Panc1 (cell line): ENCODE data around the gene EML1. TPM values are rescaled to one million over a fixed set of nuclear protein-coding genes. Genes with fewer than 3 reads are reported as not detected.

ENCODE experiments used
- ATAC-seq: fragments of 200-7000 bp; cut with Tn5 transposase; 2 replicates; pipeline ENCODE4 v1.9.1; 2020; ENCODE audit warnings: mild to moderate bottlenecking, moderate library complexity
- BruUV-seq: library from RNA; stranded (reverse); fragments of 400-500 nt; replicated peaks from 2 replicates; lab custom pipeline; 2021; lab: Mats Ljungman, UMichigan
- CTCF ChIA-PET: fragments of 300-600 bp; sonication (Branson Sonifier 250); formaldehyde crosslinking; loops from one replicate; lab custom pipeline; 2022; ENCODE audit warnings: antibody characterized with exemption; lab: Charles Lee
- POLR2A ChIA-PET: fragments of 300-600 bp; sonication (Branson Sonifier 250); formaldehyde crosslinking; loops from one replicate; lab custom pipeline; 2022; ENCODE audit warnings: antibody characterized with exemption; lab: Charles Lee
- DNase-seq: peaks from one replicate; pipeline ENCODE4 v3.0.0-alpha.2; 2010; ENCODE audit warnings: low read depth, low spot score
- H3K27ac ChIP-seq: 2 replicates; pipeline ENCODE4 v1.5.1; 2011; ENCODE audit warnings: mild to moderate bottlenecking, low read length, inconsistent platforms
- H3K27me3 ChIP-seq: fragments of 200-500 bp; sonication (Bioruptor generic); 2 replicates; pipeline ENCODE4 v1.6.0; 2014; ENCODE audit warnings: low read length, inconsistent platforms; ENCODE audit not compliant: control insufficient read depth, insufficient read depth
- H3K36me3 ChIP-seq: fragments of 200-500 bp; sonication (Bioruptor generic); 2 replicates; pipeline ENCODE4 v1.5.1; 2014; ENCODE audit warnings: inconsistent platforms, mild to moderate bottlenecking, low read length, moderate library complexity; ENCODE audit not compliant: control insufficient read depth, insufficient read depth
- H3K4me1 ChIP-seq: 2 replicates; pipeline ENCODE4 v1.5.1; 2011; ENCODE audit warnings: inconsistent platforms, mild to moderate bottlenecking, low read length, moderate library complexity; ENCODE audit not compliant: control insufficient read depth, insufficient read depth
- H3K4me3 ChIP-seq, 2 experiments: 2 replicates each; pipeline ENCODE4 v1.5.1; 2011 to 2012; ENCODE audit warnings: low read depth in 2 of 2, low read length in 2 of 2, mild to moderate bottlenecking in 2 of 2, inconsistent platforms in 1 of 2, moderate library complexity in 1 of 2
- H3K9me3 ChIP-seq: fragments of 200-500 bp; sonication (Bioruptor generic); 2 replicates; pipeline ENCODE4 v1.5.1; 2014; ENCODE audit warnings: low read depth, mild to moderate bottlenecking, inconsistent platforms, low read length, moderate library complexity; ENCODE audit not compliant: control insufficient read depth, insufficient read depth
- CTCF ChIP-seq: fragments of 450-650 bp; IDR thresholded peaks from 2 replicates; pipeline ENCODE4 v1.5.1; 2017; ENCODE audit warnings: mild to moderate bottlenecking
- POLR2AphosphoS5 ChIP-seq: IDR thresholded peaks from 2 replicates; pipeline ENCODE4 v1.6.1; 2012; ENCODE audit warnings: mild to moderate bottlenecking, low read depth, low read length, moderate library complexity
- REST ChIP-seq, 2 experiments: IDR thresholded peaks; 2 replicates each; pipeline ENCODE4 v1.6.1; 2011 to 2012; ENCODE audit warnings: low read depth in 2 of 2, control low read depth in 1 of 2, low read length in 1 of 2, mild to moderate bottlenecking in 1 of 2, moderate library complexity in 1 of 2; ENCODE audit not compliant: insufficient read depth in 1 of 2
- SIN3A ChIP-seq: IDR thresholded peaks from 2 replicates; pipeline ENCODE4 v1.6.1; 2012; ENCODE audit warnings: low read depth, mild to moderate bottlenecking, low read length, moderate library complexity, borderline replicate concordance; ENCODE audit not compliant: insufficient read depth
- TCF7L2 ChIP-seq: IDR thresholded peaks from 2 replicates; pipeline ENCODE4 v1.6.1; 2011; ENCODE audit warnings: mild to moderate bottlenecking, low read depth, low read length, inconsistent platforms
- in situ Hi-C: cut with HindIII; loops from 2 replicates; pipeline ENCODE4 v1.10.0; 2016; ENCODE audit warnings: low sequenced_read_pairs, low pct_unique_long_range_greater_than_20kb
- intact Hi-C: fragments of 100-400 bp; cut with micrococcal nuclease; formaldehyde crosslinking; loops from one replicate; pipeline ENCODE4 v1.10.0; 2022; ENCODE audit not compliant: unreplicated experiment
- total RNA-seq: library from RNA; stranded (reverse); gene quantifications from one replicate; pipeline ENCODE4 v1.2.1, GENCODE V29; 2021; ENCODE audit not compliant: unreplicated experiment

Gene EML1
- total RNA-seq, 1 experiment from 2014 or later, result 35.3 TPM

GRCh38 chr14:99915305-99916090, 122.3 kb downstream of the EML1 start:
- Histone ChIP-seq H3K9me3 (no peaks in the 10 kb centered on the region), H3K4me1 (peaks cover 1% of the 10 kb centered on the region), H3K27me3 (no peaks in the 10 kb centered on the region), H3K27ac (no peak overlapping the region), H3K4me3 (no peak overlapping the region), H3K36me3 (no peaks in the 10 kb centered on the region; the same call in 1 of the 2 replicates)
- intact Hi-C loops, result no loop called here
- BruUV-seq, result no TSS peak
- DNase-seq (no peak), ATAC-seq (no peak)
- ChIA-PET POLR2A (no interaction called here), CTCF (no interaction called here)
- in situ Hi-C loops, result no loop called here
- TF ChIP-seq CTCF (no peak), TCF7L2 (no peak), REST (IDR thresholded peaks at IDR 0.05; ENCODE audit: insufficient read depth in 1 of 2, low read depth in 2 of 2, low read length in 1 of 2) (no peak), SIN3A (no peak), POLR2AphosphoS5 (no peak)

- Histone ChIP-seq H3K4me1 (no peaks in the 10 kb centered on the region; the same call in 1 of the 2 replicates), H3K9me3 (no peaks in the 10 kb centered on the region), H3K27ac (no peak overlapping the region), H3K36me3 (no peaks in the 10 kb centered on the region; the same call in 1 of the 2 replicates), H3K27me3 (no peaks in the 10 kb centered on the region), H3K4me3 (no peak overlapping the region)
- CTCF ChIA-PET, result no interaction called here
- BruUV-seq, result no TSS peak
- in situ Hi-C loops, result no loop called here
- no peak for TF ChIP-seq REST (IDR thresholded peaks at IDR 0.05; ENCODE audit: insufficient read depth in 1 of 2, low read depth in 2 of 2, low read length in 1 of 2)
- no peak for TF ChIP-seq POLR2AphosphoS5
- TF ChIP-seq SIN3A, result no peak
- no peak for TF ChIP-seq CTCF
- TF ChIP-seq TCF7L2, result no peak
- intact Hi-C loops, result no loop called here
- no peak for DNase-seq
- POLR2A ChIA-PET, result no interaction called here
- no peak for ATAC-seq
Observed at GRCh38 chr14:99916091-99916383, 122.8 kb downstream of the EML1 start.
